GM21390 (cell line): Measurements from ENCODE around the gene NUP205.
A peak's percentile ranks its signal among the peaks of the same experiment; 100 is the strongest.

Source experiments
- ATAC-seq: cut with Tn5 transposase; IDR thresholded peaks from one replicate; pipeline ENCODE4 v1.9.1; 2021; ENCODE audit not compliant: unreplicated experiment

The NUP205 gene, protein sequence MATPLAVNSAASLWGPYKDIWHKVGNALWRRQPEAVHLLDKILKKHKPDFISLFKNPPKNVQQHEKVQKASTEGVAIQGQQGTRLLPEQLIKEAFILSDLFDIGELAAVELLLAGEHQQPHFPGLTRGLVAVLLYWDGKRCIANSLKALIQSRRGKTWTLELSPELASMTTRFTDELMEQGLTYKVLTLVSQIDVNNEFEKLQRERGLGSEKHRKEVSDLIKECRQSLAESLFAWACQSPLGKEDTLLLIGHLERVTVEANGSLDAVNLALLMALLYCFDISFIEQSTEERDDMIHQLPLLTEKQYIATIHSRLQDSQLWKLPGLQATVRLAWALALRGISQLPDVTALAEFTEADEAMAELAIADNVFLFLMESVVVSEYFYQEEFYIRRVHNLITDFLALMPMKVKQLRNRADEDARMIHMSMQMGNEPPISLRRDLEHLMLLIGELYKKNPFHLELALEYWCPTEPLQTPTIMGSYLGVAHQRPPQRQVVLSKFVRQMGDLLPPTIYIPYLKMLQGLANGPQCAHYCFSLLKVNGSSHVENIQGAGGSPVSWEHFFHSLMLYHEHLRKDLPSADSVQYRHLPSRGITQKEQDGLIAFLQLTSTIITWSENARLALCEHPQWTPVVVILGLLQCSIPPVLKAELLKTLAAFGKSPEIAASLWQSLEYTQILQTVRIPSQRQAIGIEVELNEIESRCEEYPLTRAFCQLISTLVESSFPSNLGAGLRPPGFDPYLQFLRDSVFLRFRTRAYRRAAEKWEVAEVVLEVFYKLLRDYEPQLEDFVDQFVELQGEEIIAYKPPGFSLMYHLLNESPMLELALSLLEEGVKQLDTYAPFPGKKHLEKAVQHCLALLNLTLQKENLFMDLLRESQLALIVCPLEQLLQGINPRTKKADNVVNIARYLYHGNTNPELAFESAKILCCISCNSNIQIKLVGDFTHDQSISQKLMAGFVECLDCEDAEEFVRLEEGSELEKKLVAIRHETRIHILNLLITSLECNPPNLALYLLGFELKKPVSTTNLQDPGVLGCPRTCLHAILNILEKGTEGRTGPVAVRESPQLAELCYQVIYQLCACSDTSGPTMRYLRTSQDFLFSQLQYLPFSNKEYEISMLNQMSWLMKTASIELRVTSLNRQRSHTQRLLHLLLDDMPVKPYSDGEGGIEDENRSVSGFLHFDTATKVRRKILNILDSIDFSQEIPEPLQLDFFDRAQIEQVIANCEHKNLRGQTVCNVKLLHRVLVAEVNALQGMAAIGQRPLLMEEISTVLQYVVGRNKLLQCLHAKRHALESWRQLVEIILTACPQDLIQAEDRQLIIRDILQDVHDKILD (N-terminal part only)

DNA sequence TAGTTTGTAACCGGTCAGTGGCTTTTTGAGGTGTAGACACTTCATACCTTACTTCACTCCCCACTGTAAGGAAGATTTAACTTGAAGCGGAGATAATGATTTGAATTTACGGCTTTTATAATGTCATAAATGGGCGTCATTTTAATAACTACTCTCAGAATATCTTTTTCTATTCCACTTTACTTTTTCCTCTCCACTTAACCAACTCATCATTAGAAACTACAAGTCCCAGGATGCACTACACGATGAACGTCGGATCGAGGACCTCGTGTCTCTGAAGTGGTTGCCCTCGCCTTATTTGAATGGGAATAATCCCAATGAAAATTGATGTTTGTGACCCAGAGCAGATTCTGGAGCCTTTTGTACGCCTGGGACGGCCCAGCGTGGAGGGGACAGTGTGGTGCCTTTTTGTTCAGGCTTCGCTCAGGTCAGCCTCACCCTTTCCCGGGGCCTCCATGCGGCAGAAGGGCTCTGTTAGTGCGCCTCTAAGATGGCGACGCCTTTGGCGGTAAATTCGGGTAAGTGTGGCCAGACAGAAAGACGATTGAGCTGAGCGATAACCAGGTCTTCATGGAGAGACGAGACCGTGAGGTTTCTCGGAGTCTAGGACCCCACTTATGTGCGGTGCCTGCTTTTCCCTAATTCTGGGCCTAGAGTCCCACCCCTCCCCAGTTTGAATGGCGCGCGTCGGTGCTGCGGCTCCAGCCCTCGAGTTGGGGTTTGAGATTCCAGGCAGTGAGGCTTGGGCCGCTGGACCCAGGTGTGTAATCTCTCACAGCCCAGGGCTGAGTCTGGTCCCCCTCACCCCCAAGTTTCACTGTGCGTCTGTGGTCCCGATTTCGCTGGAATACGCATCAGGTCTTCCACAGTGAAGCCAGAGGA, at the start of gene NUP205:
Gene NUP205, plus strand, starts transcription at position 463 of the 882 bp plus-strand sequence. Its CDS starts 28 bp downstream, at position 491.
- ATAC-seq, result peak; percentile 66

DNA sequence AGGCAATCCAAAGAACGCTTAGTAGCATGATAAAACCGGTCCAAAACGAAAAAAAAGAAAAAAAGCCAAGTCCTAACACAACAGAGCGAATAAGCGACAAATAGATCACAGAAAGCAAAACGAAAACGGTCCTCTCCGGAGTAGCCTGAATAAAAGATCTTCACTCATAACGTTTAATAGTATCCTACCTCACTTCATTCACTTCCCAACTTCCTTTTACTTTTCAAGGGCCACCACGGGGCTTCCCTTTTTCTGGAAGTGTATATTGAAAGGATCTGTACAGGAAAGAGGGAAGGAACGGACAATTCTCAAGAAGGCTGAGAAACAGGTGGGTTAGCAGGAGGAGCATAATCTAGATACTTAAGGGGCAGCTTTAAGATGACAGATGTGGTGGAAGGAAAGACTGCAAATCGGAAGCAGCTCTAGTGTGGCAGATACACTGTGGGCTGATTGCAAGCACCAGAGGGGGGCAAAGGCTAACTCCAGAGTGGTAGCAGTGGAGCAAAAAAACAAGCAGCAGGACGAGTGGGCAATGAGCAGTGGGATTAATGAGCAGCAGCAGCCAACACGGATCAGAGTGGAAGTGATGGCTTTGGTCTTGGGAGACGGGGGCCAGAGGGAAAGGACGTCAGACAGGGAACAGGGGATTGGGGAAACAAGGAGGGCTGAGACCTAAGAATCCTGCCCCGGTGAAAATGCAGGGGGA, 48.7 kb upstream of the NUP205 start:
- peak; percentile 22 for ATAC-seq

DNA sequence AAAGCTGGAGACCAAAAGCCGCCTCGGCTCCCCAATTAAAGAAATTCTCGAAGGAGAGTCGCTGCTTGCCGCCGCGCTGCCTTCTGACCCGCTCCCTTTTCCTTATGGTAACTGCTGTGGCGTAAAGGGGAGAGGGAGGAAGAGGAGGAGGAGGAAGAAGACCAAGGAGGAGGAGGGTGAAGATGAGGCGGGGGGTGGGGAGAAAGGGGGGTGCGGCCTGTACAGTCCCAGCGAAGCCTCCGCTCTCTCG, 48.2 kb upstream of the NUP205 start:
- ATAC-seq, result no peak

DNA sequence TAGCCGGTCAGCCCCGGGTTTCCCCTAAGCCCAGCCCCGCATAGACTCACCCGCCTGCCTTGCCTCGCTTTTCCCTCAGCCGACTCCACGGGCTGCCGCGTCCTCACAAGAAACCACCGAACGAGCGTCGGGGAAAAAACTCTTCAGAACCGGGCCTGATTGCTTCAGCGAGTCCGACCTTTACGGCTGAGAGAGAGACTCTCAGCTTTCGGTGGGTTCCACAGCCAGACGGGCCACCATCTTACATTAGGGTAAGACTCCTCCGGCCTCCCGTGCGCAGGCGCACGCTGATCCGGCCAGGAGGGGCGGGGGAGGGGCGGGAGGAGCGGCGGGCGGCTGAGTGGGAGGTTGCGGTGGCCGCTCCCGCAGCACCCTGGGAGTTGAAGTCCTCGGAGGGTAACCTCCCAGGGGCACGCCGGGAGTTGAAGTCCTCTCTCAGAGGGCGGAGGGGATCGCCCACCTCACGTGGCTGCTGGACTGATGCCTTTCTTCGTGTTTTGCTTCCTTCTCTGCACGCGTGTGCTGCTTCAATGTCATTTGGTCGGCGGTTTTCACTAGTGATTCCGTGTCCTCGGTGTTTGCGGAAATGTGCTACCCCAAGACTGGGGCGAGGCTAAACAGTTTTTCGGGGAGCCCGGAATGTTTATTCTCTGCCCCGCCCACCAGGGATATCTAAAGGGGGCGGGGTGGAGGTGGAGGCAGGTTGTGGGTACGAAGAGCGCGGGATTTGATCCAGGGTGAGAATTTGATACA, 47.7 kb upstream of the NUP205 start, which contains the start of gene CNOT4:
Gene CNOT4, minus strand, starts transcription at position 264 of the 753 bp plus-strand sequence. CDS start 71,771 bp downstream, outside the sequence.
- ATAC-seq, result peak; percentile 93

DNA sequence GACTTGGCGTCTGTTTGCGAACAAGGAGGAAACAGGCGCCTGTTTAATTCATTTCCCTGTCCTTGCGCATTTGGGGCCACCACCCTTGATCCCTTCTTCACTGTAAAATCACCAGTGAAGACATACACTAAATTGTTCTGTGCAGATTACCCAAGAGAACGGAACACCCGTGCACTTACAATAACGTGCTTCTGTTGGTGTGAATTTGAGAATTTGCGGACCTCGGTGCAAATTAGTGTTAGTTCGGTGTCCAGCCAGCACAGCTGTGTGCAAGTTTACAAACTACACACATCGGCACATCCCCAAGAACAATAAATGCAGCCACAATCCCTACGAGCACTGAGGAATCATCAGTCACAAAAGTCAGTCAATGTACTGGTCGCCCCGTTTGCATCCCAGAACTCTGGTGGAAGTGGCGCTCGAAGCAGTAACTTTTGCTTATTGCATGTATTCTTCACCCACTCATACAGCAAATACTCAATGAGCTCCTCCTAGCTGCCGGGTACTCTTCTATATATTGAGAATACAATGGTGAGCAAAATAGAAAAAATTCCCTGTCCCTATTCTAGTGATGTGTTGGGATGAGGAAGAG, 47.0 kb upstream of the NUP205 start:
- no peak for ATAC-seq

DNA sequence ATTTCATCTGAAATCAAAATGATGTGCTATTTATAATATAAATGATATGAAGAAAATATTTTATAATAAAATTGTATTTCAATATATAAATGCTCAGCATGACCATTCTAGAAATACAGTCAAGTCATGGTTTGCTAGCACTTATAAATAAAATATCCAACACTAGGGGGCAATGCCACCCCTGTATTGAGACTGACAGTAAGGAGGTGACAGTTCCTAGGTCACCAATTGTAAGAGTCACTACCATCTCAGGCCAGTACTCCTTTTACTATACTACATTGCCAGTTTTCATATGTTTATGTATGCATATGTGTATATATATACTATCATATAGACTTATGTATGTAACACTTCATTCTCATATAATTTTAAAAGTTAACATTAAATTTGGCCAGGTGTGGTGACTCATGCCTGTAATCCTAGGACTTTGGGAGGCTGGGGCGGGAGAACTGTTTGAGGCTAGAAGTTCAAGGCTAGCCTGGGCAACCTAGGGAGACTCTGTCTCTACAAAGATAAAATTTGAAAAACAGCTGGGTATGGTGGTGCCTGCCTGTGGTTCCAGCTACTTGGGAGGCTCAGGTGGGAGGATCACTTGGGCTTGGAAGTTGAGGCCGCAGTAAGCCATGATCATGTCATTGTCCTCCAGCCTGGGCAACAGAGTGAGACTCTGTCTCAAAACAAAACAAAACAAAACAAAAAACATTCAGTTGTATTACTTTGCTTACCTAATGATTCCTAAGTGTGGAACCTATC, 45.4 kb upstream of the NUP205 start:
- peak; percentile 27 for ATAC-seq

DNA sequence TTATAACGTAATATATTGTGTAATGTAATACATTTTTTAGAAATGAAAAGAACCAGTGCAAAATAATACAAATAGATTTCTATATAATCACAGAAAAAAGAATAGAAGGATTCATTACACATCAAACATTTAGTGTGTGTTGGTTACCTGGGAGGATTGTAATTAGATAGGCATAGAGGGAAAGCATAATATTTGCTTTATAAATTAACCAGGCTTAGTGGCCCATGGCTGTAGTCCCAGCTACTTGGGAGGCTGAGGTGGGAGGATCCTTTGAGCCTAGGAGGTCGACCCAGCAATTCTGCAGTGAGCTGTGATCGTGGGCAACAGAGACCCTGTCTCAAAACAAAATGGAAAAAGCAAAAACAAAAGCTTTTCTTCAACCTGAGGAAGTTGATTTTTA, 42.9 kb upstream of the NUP205 start:
- no peak for ATAC-seq

DNA sequence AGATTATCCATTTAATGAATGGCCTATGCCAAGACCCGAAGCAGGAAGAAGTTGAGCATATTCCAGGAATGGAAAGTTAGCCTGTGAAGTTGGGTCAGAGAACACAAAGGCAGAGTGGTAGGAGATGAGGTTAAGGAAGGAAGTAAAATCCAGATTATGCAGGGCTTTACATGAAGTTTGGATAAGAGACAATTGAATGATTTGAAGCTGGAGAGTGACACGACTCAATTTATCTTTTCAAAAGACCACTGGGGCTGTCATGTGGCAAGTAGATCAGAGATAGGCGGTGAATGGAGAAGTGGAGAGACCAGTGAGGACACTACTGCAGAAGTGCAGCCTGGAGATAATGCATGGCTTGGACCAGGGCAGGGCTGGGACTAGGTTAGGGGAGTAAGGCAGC, 40.7 kb upstream of the NUP205 start:
- no peak for ATAC-seq

DNA sequence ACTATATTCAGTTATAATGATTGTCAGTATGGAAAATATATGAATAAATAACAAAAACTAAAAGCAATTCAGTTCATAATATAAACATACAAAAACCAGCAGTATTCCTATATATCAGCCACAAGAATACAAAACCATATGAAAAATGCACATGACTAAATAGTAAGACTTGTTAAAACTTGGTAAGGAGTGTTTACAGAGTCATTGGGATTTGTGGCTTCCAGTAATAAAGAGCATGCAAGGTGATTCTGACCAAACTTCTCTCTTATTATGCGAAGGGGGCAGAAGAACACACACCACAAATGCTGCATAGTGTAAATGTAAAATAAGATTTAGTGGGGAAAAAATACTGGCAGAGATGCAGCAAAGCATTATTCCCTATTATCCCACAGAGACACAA, 39.0 kb upstream of the NUP205 start:
- ATAC-seq, result no peak

DNA sequence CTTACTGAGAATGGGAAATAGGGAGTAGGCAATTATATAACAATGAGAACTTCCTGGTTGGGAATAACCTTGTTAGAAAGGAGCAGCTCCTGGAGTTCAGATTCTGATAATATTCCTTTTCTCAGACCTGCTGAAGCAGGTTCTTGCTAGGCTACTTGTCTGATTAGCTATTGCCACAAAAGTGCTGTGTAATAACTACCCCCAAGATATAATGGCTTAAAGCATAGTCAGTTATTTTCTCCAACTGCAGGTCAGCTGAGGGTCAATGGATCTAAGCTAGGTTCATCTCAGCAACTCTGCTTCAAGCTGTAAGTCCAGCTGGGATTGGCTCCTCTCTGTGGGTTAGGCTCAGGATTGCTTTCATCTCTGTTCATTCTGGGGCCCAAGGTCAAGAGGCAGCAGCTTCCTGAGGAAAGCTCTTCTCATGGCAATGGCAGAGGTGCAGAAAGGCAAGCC, 38.5 kb upstream of the NUP205 start:
- ATAC-seq, result no peak

DNA sequence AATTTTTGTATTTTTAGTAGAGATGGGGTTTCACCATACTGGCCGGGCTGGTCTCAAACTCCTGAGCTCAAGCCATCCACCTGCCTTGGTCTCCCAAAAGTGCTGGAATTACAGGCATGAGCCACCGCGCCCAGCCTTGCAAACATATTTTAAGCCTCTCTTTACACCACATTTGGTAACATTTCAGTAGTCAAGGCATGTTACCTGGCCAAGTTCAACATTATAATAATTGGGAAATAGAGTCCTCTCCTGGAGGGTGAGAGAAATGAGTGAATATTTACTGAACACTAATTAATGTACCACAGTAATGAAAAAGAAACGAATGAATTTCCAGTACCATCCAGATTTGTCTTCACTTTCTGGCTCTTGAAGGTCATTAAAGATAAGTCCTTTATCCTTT, 37.8 kb upstream of the NUP205 start:
- no peak for ATAC-seq

DNA sequence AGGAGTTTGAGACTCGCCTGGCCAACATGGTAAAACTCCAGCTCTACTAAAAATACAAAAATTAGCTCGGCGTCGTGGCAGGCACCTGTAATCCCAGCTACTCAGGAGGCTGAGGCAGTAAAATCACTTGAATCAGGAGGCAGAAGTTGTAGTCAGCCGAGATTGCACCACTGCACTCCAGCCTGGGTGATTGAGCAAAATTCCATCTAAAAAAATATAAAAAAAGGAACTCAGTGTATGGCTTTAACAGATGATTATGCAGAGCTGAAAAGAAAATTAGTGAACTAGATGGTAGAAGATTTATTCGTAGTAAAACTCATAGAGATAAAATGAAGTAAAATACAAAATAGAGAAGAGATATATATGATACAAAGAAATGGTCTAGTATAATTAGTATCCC, 35.2 kb upstream of the NUP205 start:
- no peak for ATAC-seq

DNA sequence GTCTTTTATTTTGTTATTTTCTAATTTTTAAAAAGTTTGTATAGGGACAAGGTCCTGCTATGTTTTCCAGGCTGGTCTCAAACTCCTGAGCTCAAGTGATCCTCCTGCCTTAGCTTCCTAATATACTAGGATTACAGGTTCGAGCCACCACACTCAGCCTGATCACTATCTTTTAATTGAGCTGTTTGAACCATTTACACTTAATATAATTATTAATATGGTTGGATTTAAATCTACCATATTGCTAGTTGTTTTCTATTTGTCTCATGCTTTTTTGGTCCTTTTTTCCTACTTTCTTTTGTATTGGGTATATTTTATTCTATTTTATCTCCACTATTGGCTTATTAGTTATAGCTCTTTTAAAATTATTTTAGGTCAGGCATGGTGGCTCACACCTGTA, 34.6 kb upstream of the NUP205 start:
- ATAC-seq, result no peak

DNA sequence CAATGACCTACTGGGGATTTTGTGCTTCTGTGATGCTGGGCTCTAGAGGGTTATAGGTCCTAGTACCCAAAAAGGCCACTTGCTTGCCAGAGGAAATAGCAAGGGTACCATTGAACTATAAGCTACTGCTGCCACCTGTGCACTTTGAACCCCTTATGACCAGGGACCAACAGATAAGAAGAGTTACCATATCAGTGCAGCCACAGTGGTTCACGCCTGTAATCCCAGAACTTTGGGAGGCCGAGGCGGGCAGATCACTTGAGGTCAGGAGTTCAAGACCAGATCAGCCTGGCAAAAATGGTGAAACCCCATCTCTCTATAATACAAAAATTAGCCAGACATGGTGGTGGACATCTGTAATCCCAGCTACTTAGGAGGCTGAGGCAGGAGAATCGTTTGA, 32.3 kb upstream of the NUP205 start:
- no peak for ATAC-seq

DNA sequence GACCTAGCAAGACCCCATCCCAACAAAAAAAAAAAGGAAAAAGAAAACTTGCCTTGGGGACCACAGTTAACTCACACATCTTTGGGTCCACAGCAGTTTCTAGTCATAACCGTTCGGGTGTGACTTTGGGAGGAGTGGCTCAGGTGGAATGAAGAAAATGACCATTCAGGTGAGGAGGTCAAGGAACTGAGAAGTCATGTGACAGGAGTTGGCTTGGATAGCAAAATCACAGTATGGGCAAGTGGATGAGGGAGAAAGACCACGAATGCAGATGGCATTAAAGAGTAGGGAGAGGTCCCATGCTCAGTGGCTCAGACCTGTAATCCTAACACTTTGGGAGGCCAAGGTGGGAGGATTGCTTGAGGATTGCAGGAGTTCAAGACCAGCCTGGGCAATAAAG, 30.7 kb upstream of the NUP205 start:
- no peak for ATAC-seq

DNA sequence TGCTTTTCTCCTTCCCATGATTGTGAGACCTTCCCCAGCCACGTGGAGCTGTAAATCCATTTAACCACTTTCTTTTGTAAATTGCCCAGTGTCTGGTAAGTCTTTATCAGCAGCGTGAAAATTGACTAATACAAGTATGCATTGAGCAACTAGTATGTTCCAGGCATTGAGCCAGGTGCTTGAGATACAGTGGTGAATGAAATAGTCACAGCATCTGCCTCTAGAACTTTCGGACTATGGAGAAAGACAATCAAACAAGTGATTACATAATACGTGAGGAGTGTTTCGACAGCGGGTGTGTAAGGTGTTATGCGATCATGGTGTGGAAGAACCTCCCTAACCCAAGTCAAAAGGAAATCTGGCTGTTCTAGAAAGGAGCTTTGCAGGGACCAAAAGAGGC, 21.6 kb upstream of the NUP205 start:
- no peak for ATAC-seq

DNA sequence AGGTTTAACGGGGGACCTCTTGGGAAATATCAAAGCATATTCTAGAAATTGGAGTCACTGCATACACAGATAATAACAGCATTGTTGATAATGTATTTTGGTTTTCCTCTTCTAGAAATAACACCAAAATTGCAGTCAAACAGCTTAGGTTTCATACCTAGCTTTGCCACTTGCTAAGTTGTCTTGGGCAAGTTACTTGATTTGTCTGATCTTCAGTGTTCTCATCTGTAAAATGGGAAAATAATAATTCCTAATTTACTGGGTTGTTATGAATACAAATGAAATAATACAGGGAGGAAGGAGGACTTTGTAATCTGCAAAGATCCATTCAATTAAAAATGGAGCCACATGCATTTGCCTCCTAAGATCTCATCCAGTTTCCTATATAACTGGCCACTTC, 20.3 kb upstream of the NUP205 start:
- no peak for ATAC-seq

DNA sequence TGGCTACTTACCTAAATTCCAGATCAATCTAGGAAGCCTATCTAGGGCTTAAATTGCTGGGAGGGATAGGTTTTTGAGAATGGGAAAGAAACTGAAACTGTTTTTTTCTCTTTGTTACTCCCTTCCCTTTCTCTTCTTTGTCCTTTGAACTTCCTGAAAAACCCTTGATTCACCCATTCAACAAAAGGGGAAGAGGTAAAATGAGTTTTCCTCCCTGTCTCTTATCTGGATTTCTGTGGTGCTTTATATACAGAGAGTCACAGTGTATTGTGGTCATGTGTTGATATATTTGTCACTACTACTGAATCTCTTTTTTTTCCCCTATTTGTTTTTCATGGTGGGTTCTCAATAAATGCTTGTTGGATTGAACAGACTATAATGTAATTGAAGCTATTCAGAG, 19.8 kb upstream of the NUP205 start:
- no peak for ATAC-seq
